Activated T-helper 2 cell treated with anti-CD3 and anti-CD28 coated beads, Interferon-gamma antibody, Interleukin-2, Interleukin-4, amounts not matched to agents 10 μg/mL and 5 μg/mL and 100 μg/mL, durations not matched to agents 14 hours and 24 hours and 36 hours (primary cell): ENCODE measurements around the gene PHACTR1. TPM values are rescaled to one million over a fixed set of nuclear protein-coding genes. Genes with fewer than 3 reads are reported as not detected.

ENCODE experiments used
- DNase-seq: peaks from one replicate; pipeline ENCODE4 v3.0.0; 2021; ENCODE audit warnings: low spot score
- H3K27ac Mint-ChIP-seq: one replicate; pipeline ENCODE4 v1.8.0; 2021; ENCODE audit warnings: mixed read lengths
- H3K27me3 Mint-ChIP-seq: one replicate; pipeline ENCODE4 v1.8.0; 2021; ENCODE audit warnings: low read depth, mixed read lengths
- H3K36me3 Mint-ChIP-seq: one replicate; pipeline ENCODE4 v1.8.0; 2021; ENCODE audit warnings: low read depth, mixed read lengths
- H3K4me1 Mint-ChIP-seq: one replicate; pipeline ENCODE4 v1.8.0; 2021; ENCODE audit warnings: low read depth, mixed read lengths
- H3K4me3 Mint-ChIP-seq: one replicate; pipeline ENCODE4 v1.8.0; 2021; ENCODE audit warnings: low read depth, mild to moderate bottlenecking, moderate library complexity, mixed read lengths
- H3K9me3 Mint-ChIP-seq: one replicate; pipeline ENCODE4 v1.8.0; 2021; ENCODE audit warnings: mixed read lengths
- intact Hi-C: fragments of 100-400 bp; cut with micrococcal nuclease; formaldehyde crosslinking; loops from one replicate; pipeline ENCODE4 v1.15.1; 2023
- total RNA-seq: library from RNA; stranded (reverse); gene quantifications from 2 replicates; pipeline ENCODE4 v1.2.3, GENCODE V29; 2022

The PHACTR1 gene
- total RNA-seq, 1 donor from 2014 or later = 0.11 TPM

DNA sequence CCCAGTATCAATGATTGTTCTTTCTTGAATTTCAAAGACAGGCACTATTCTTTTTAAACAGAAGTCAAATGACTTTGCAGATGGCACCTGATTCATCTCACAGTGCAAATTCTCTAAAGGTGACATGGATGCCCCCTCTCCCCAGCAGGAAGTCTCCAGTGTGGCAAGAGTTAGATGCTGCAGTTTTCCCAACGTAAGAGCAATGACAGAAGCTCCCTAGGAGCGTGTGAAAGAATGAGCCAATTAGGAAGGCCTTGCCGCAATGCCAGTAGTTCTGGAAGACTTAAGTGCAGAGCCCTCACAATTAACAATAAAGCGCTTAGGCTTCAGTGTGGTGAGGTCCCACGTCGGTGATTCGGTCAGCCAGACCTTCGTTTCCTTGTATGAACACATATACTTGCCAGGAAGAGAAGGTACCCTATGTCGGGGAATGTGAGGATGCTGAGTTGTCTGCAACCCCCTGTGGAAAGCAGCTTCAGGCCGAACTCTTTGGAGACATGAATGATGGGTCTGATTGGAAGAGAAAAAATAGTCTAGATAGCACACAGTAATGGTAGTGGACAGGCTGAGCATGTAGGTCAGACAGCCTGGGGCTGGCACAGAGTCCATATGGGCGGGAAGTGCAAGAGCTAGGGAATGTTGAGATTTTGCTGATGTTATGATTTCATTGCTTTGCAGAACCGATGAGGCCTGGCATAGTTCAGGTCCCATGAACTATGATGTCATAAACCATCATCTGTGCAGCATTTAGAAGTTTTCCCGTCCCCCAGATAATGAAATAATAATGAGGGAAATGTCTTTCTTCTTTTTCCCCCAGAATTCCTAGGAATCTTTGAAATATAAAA is 132.6 kb downstream of the PHACTR1 start:
- no peaks in the 10 kb centered on the region for H3K36me3 Mint-ChIP-seq
- intact Hi-C loops = no loop called here
- no peaks in the 10 kb centered on the region for H3K4me1 Mint-ChIP-seq
- DNase-seq = no peak
- no peaks in the 10 kb centered on the region for H3K9me3 Mint-ChIP-seq
- no peaks in the 10 kb centered on the region for H3K27me3 Mint-ChIP-seq
- H3K27ac Mint-ChIP-seq = no peak overlapping the region
- H3K4me3 Mint-ChIP-seq = no peak overlapping the region

DNA sequence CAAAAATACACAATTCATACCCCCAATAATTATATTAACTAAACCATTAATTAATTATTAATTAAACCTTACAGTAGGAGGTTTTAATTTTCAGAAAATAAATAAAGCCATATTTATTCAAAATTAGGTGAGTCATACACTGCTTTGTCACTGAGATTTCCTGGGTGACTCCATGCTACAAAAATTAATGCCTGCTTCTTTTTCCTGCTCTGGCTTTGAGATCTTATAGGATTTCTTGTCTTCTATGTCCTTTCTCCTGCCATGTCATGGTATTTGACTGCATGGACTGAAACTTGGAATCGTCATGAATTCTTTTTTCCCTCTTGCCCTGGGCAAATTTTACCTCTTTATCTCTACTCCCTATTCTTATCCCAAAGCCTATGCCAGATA is 133.2 kb downstream of the PHACTR1 start:
- Mint-ChIP-seq H3K27me3 (no peaks in the 10 kb centered on the region), H3K9me3 (no peaks in the 10 kb centered on the region), H3K36me3 (no peaks in the 10 kb centered on the region), H3K27ac (no peak overlapping the region), H3K4me3 (no peak overlapping the region), H3K4me1 (no peaks in the 10 kb centered on the region)
- intact Hi-C loops = no loop called here
- DNase-seq = no peak

DNA sequence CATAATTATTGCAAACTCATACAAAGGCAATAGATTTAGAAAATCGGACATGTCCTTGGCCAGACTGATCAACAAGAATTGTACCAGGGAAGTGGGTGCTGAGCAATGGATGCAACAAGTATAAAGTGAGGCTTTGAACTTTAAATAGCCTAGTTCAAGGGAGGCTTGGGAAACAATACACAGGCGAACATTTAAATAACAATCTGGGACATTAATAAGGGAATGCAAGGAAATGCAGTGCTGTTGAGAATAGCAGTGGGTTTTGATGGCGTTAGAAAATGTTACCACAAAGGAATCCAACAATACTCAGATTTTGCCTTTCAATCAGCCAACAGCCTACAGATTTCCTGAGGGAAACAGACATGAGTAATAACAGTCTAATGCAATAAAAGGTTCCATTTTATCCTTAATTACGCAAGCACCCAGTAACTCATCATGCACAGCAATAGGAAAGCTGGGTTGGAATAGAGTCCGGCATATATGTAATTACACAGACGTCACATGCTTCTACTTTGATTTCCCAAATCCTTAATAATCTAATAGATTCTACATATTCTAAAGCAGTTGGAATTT is 134.6 kb downstream of the PHACTR1 start:
- Mint-ChIP-seq H3K9me3 (no peaks in the 10 kb centered on the region), H3K4me1 (no peaks in the 10 kb centered on the region), H3K4me3 (no peak overlapping the region), H3K27ac (no peak overlapping the region), H3K27me3 (no peaks in the 10 kb centered on the region), H3K36me3 (no peaks in the 10 kb centered on the region)
- no peak for DNase-seq
- intact Hi-C loops = no loop called here

DNA sequence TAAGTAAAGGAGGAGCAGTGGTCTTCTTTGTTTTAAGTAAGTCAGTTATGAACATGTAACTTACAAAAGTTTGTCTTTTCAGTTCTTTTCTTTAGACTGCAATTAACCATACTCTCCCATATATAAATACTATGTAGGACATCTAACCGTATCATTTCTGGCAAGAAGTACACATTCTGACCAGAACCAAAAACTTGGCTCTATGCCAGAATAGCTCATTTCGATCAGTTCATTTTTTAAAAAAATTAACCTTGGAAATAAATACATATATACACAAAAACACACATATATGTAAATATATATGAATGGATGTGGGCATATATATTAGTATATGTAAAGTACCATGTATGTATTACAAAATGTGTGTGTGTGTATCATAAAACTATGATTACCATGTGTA is 145.0 kb downstream of the PHACTR1 start:
- Mint-ChIP-seq H3K4me3 (no peak overlapping the region), H3K4me1 (no peaks in the 10 kb centered on the region), H3K27ac (no peak overlapping the region), H3K27me3 (no peaks in the 10 kb centered on the region), H3K9me3 (no peaks in the 10 kb centered on the region), H3K36me3 (no peaks in the 10 kb centered on the region)
- DNase-seq = no peak
- intact Hi-C loops = no loop called here

DNA sequence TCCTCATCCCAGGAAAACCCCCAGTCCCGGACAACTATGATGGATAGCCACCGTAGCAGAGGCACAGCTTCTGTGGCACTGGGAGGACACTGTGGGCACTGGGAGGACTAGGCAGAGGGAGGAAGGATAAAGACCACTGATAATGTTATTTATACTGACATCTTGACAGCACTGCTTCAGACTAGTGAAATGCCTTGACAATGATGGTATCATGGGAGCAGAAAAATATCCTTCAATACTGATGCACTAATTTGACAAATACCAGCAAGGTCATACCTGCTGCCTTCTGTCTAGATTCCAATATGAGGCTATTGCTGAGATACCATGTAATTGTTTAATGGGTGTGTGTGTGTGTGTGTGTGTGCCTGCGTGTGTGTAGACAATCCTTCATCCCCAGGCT is 148.6 kb downstream of the PHACTR1 start:
- Mint-ChIP-seq H3K27me3 (no peaks in the 10 kb centered on the region), H3K4me3 (no peak overlapping the region), H3K36me3 (no peaks in the 10 kb centered on the region), H3K27ac (no peak overlapping the region), H3K9me3 (no peaks in the 10 kb centered on the region), H3K4me1 (no peaks in the 10 kb centered on the region)
- intact Hi-C loops = no loop called here
- no peak for DNase-seq

DNA sequence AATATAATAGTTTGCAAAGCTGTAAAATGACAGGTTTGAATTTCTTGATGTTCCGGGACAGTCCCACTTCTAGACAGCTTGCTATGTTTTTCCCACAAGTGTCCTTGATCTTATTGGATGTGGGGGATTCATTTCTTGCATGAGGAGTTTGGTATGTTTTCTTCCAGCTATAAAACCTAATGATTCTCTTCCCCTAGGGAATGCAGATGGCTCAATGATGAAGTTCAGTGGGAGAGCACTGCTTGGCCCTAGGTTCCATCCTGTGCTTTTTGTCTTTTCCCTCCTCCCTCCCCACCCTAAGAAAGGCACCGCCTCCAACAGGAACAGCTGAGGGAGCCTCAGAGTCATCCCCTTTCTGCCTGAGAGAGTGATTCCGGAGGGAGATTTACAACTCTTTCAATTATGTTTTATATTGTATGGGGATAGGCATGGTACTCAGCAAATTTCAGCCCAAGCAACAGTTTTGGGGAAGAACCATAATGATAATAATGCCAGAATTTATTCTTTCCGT is 149.2 kb downstream of the PHACTR1 start:
- Mint-ChIP-seq H3K4me3 (no peak overlapping the region), H3K4me1 (no peaks in the 10 kb centered on the region), H3K27ac (no peak overlapping the region), H3K9me3 (no peaks in the 10 kb centered on the region), H3K36me3 (no peaks in the 10 kb centered on the region), H3K27me3 (no peaks in the 10 kb centered on the region)
- intact Hi-C loops = no loop called here
- DNase-seq = no peak

DNA sequence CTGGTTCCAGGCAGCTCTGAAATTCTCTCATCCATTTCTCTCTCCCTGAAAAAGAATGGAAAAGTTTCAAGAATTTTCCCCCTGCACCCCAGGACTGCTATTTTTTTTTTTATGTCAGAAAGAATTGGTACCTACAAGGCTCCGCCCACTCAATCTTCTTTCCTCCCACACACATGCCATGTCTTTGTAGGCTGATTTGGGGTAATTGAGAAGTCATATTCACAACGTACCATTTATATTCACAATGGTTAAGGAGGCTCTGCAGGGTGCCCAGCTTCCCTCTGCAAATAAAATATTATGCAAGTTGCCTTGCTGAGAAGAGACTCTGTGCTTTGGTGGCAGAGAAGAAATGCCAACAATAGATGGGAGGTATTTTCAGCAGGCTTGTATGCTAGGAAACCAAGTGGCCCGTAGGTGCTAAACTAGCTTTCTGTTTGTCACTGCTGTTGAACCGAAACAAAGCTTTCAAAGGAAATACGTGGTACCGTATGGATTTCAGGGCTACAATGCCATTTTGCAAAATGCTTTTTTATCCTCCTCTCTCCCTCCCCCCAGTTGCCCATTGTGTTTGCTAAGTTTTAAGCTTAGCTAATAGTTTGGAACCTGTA is 150.0 kb downstream of the PHACTR1 start:
- intact Hi-C loops = no loop called here
- no peaks in the 10 kb centered on the region for H3K27me3 Mint-ChIP-seq

DNA sequence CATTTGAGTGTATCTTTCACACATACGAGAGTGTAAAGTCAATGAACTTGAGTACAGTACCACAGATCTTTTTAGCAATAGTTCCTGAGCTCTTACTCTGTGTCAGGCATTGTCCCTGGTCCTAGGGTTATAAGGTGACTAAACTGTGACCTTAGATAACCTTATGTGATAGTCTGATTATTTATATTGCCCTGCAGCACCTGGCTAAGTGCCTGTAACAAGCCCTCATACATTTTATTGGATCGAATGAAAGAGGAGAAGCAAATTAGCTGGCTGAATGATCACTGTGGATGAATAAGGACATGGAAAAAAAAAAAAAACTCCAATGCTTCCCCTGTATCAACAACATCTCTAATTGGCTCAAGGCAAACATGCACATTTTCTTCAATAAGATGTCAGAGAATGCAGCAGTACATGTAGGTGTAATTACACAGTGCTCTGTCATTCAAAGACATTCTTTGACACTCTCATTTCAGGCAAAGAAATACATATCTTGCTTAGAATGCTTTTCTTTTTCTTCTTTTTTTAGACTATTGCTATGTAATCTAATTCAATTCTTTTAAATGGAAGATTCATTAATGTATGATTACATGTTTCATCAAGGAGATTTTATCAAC is 153.4 kb downstream of the PHACTR1 start:
- no peaks in the 10 kb centered on the region for H3K36me3 Mint-ChIP-seq
- no peak for DNase-seq
- intact Hi-C loops = no loop called here
- H3K27me3 Mint-ChIP-seq = peaks cover 6% of the 10 kb centered on the region
- no peak overlapping the region for H3K27ac Mint-ChIP-seq
- no peaks in the 10 kb centered on the region for H3K4me1 Mint-ChIP-seq
- no peaks in the 10 kb centered on the region for H3K9me3 Mint-ChIP-seq
- H3K4me3 Mint-ChIP-seq = no peak overlapping the region

More for the DNA sequence above, 150.0 kb downstream of the PHACTR1 start:
- H3K4me3 Mint-ChIP-seq = no peak overlapping the region
- H3K27ac Mint-ChIP-seq = no peak overlapping the region
- H3K4me1 Mint-ChIP-seq = no peaks in the 10 kb centered on the region
- no peaks in the 10 kb centered on the region for H3K9me3 Mint-ChIP-seq
- H3K36me3 Mint-ChIP-seq = no peaks in the 10 kb centered on the region
- DNase-seq = no peak

DNA sequence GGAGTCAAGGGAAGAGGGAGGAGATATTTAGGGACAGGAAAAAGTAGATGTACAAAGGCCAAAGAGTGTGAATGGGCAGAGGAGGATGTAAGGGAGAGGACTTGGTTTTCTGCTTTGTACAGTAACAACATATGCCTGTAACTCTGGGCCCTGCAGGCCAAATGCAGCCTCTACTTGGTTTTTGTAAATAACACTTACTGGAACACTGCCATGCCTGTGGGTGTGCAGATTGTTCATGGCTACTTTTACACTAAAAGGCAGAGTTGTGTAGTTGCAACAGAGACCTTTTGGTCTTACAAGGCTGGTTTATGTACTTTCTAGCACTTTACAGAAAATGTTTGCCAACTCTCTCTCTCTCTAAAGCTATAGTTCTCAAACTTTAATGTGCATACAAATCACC is 157.1 kb downstream of the PHACTR1 start:
- Mint-ChIP-seq H3K27me3 (peaks cover 6% of the 10 kb centered on the region), H3K9me3 (no peaks in the 10 kb centered on the region), H3K36me3 (no peaks in the 10 kb centered on the region), H3K4me3 (no peak overlapping the region), H3K4me1 (no peaks in the 10 kb centered on the region), H3K27ac (no peak overlapping the region)
- no peak for DNase-seq
- intact Hi-C loops = no loop called here

DNA sequence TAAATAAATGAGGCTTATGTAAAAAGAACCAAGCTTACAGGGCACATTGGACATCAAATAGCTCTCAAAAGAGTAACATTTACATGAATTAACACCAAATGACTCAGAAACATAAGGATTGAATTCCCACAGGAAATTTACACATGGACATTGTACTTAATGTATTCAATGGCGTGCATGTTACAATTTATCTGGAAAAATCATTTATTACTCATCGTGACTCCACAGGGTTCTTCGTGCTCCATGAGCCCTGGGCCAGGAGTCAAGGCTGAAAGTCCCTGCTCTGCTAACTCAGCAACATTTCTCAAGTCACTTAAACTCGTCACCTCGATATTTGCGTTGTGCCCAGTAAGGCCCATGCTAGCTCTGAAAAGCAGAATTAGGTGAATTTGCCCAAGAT is 158.5 kb downstream of the PHACTR1 start:
- DNase-seq = no peak
- Mint-ChIP-seq H3K36me3 (no peaks in the 10 kb centered on the region), H3K27ac (no peak overlapping the region), H3K27me3 (peaks cover 6% of the 10 kb centered on the region), H3K9me3 (no peaks in the 10 kb centered on the region), H3K4me3 (no peak overlapping the region), H3K4me1 (no peaks in the 10 kb centered on the region)
- intact Hi-C loops = no loop called here

DNA sequence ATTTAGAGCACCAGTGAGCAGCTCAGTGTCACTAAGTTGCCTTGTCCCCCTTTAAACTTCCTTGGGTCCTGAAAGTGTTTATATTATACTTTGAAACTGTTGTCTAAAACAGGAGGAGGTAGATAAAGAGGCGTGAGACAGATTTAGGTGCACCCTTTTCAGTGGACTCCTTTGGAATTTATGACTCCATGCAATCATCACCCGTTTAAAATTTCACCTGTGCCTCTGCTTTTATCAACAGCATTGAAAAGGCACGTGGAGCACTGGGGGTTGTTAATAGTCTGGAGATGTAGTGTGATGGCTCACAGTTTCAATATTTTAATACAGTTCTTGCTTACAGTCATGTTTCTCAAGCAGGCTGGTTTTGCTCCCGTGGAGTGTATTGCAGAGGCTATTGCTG is 162.2 kb downstream of the PHACTR1 start:
- H3K27ac Mint-ChIP-seq = no peak overlapping the region
- no peak for DNase-seq

DNA sequence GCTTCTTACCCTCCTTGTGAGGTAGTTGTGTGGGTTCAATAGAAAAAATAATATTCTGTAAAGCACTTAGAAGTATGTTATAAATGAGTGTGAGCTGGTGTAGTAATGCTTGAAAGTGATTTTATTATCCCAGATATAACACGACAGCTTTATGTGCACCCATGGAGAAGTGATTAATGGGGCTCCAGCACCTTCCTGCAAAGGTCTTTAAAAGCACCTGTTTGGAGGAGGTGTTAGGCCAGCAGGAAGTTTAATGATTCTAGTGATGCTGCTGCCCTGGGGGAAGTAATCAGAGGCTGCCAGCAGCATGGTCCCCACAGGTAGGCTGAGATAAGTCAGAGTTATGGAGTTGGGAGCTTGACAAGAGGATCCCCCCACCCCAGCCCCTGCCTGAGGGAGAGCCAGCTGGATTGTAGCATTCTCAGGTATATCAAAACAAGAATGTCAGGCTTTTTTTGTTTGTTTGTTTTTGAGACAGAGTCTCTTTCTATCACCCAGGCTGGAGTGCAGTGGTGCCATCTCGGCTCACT is 166.3 kb downstream of the PHACTR1 start:
- no peak overlapping the region for H3K4me3 Mint-ChIP-seq
- H3K36me3 Mint-ChIP-seq = no peaks in the 10 kb centered on the region
- no peak overlapping the region for H3K27ac Mint-ChIP-seq
- intact Hi-C loops = no loop called here
- H3K27me3 Mint-ChIP-seq = no peaks in the 10 kb centered on the region
- DNase-seq = no peak
- no peaks in the 10 kb centered on the region for H3K4me1 Mint-ChIP-seq
- H3K9me3 Mint-ChIP-seq = no peaks in the 10 kb centered on the region

More for the DNA sequence above, 162.2 kb downstream of the PHACTR1 start:
- intact Hi-C loops = no loop called here
- Mint-ChIP-seq H3K4me1 (no peaks in the 10 kb centered on the region), H3K9me3 (no peaks in the 10 kb centered on the region), H3K36me3 (no peaks in the 10 kb centered on the region), H3K27me3 (no peaks in the 10 kb centered on the region), H3K4me3 (no peak overlapping the region)
